Osteoblast (primary cell): ENCODE data around the gene ARL2. TPM values are rescaled to one million over a fixed set of nuclear protein-coding genes. Genes with fewer than 3 reads are reported as not detected.

Experiments used
- DNase-seq: peaks from one replicate; pipeline ENCODE4 v3.0.0; 2011; ENCODE audit warnings: low spot score, mixed read lengths; ENCODE audit not compliant: insufficient read length; ENCODE audit errors: missing footprints
- H2AFZ ChIP-seq: 2 replicates; pipeline ENCODE4 v1.6.0; 2011; ENCODE audit warnings: mild to moderate bottlenecking, low read length
- H3K27ac ChIP-seq: 2 replicates; pipeline ENCODE4 v1.5.1; 2011; ENCODE audit warnings: mild to moderate bottlenecking, low read depth, low read length, moderate library complexity
- H3K27me3 ChIP-seq: 2 replicates; pipeline ENCODE4 v1.6.0; 2012; ENCODE audit warnings: mild to moderate bottlenecking, control low read depth, inconsistent platforms, low read length, moderate library complexity; ENCODE audit not compliant: insufficient read depth
- H3K36me3 ChIP-seq: 2 replicates; pipeline ENCODE4 v1.5.1; 2011; ENCODE audit warnings: mild to moderate bottlenecking, low read length, control low read depth, moderate library complexity; ENCODE audit not compliant: insufficient read depth
- H3K4me1 ChIP-seq: 2 replicates; pipeline ENCODE4 v1.5.1; 2011; ENCODE audit warnings: mild to moderate bottlenecking, low read length, control low read depth, moderate library complexity; ENCODE audit not compliant: insufficient read depth
- H3K4me2 ChIP-seq: 2 replicates; pipeline ENCODE4 v1.6.0; 2011; ENCODE audit warnings: mild to moderate bottlenecking, low read length; ENCODE audit not compliant: insufficient read depth
- H3K4me3 ChIP-seq: fragments of 200-600 bp; sonication (generic); 3 replicates; pipeline ENCODE4 v1.5.1; 2012; ENCODE audit warnings: mild to moderate bottlenecking, low read length, inconsistent platforms; ENCODE audit not compliant: insufficient read depth
- H3K79me2 ChIP-seq: 2 replicates; pipeline ENCODE4 v1.6.0; 2012; ENCODE audit warnings: mild to moderate bottlenecking, low read length, control low read depth, inconsistent platforms; ENCODE audit not compliant: insufficient read depth
- H3K9me3 ChIP-seq: 2 replicates; pipeline ENCODE4 v1.5.1; 2011; ENCODE audit warnings: low read depth, low read length, control low read depth
- H4K20me1 ChIP-seq: 2 replicates; pipeline ENCODE4 v1.6.0; 2012; ENCODE audit warnings: mild to moderate bottlenecking, low read length, control low read depth; ENCODE audit not compliant: insufficient read depth
- total RNA-seq: library from RNA; depleted of rRNA; stranded (reverse); fragments of >200 nt; gene quantifications from 2 replicates; pipeline ENCODE4 v1.2.3, GENCODE V29; 2012
- TF ChIP-seq, protein P1 (sequence below): IDR thresholded peaks from 2 replicates; pipeline ENCODE4 v1.5.1; 2011; ENCODE audit warnings: mild to moderate bottlenecking, low read depth, low read length, moderate library complexity; ENCODE audit errors: extremely low read depth

Gene ARL2
- total RNA-seq, 1 donor = 78.5 TPM

DNA sequence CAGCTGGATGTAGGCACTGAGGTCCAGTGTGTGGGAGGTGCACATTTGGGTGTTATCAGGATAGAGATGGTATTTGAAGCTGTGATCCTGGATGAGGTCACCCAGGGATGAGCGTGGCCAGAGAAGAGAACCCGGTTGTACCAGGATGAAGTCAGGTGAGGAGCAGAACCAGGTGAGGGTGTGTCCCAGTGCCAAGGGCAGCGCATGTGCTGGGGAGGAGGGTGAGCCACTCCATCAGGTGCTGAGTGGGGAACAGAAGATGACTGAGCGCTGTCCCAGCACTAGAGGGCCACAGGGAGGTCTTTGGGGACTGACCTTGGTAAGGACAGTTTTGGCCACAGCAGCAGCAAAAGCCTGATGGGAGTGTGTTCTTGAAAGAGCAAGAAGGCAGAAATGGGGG, 2.7 kb downstream of the ARL2 start:
- no peaks in the 10 kb centered on the region for H3K27me3 ChIP-seq
- H4K20me1 ChIP-seq = no peaks in the 10 kb centered on the region
- H3K4me3 ChIP-seq = no peak overlapping the region
- no peak overlapping the region for H3K4me2 ChIP-seq
- H2AFZ ChIP-seq = no peak overlapping the region
- H3K27ac ChIP-seq = no peak overlapping the region
- TF ChIP-seq, protein P1, sequence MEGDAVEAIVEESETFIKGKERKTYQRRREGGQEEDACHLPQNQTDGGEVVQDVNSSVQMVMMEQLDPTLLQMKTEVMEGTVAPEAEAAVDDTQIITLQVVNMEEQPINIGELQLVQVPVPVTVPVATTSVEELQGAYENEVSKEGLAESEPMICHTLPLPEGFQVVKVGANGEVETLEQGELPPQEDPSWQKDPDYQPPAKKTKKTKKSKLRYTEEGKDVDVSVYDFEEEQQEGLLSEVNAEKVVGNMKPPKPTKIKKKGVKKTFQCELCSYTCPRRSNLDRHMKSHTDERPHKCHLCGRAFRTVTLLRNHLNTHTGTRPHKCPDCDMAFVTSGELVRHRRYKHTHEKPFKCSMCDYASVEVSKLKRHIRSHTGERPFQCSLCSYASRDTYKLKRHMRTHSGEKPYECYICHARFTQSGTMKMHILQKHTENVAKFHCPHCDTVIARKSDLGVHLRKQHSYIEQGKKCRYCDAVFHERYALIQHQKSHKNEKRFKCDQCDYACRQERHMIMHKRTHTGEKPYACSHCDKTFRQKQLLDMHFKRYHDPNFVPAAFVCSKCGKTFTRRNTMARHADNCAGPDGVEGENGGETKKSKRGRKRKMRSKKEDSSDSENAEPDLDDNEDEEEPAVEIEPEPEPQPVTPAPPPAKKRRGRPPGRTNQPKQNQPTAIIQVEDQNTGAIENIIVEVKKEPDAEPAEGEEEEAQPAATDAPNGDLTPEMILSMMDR = no peak
- H3K36me3 ChIP-seq = peaks cover 19% of the 10 kb centered on the region
- no peaks in the 10 kb centered on the region for H3K9me3 ChIP-seq
- DNase-seq = no peak
- H3K79me2 ChIP-seq = peaks cover 15% of the 10 kb centered on the region
- H3K4me1 ChIP-seq = peaks cover 12% of the 10 kb centered on the region

DNA sequence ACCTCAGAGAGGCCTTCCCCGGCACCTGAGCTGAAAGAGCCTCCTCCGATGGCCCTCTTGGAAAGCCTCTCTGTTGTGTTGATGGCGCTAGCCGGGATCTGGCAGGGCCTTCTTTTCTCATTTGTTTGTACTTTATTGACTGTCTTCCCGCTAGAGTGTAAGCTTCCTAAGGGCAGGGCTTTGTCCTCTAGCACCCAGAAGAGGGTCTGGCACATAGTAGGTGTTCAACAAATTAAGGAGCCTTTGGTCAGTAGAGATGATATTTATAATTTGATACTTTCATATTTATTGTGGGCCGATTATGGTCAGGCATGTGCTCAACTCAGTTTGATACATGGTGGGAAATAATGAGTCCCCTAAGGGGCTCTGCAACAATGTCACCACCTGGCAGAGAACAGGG, 4.0 kb downstream of the ARL2 start:
- H3K4me1 ChIP-seq = peaks cover 12% of the 10 kb centered on the region
- H3K4me3 ChIP-seq = no peak overlapping the region
- TF ChIP-seq, protein P1 = no peak
- no peak overlapping the region for H3K4me2 ChIP-seq
- peaks cover 19% of the 10 kb centered on the region for H3K36me3 ChIP-seq
- no peaks in the 10 kb centered on the region for H3K9me3 ChIP-seq
- peak; percentile 22 for DNase-seq
- no peak overlapping the region for H2AFZ ChIP-seq
- peaks cover 15% of the 10 kb centered on the region for H3K79me2 ChIP-seq
- H3K27me3 ChIP-seq = no peaks in the 10 kb centered on the region
- H3K27ac ChIP-seq = no peak overlapping the region
- no peaks in the 10 kb centered on the region for H4K20me1 ChIP-seq

DNA sequence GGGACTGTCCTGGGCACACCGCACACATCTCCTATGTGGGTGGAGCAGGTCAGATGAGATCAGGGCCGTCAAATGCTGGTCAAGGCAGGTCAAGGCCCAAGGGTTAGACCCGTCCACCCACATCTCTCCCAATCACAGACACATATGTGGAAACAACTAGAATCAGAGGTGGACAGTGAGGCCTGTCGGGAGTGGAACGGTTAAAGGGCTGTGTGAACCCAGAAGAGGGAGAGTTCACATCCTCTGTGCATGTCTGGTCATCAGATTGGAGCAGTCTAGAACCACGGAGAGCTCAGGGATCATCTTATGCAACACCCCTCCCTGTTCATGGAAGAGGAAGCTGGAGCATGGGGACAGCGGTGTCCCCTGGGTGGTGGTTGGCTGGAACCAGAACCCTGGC, 5.9 kb downstream of the ARL2 start:
- peaks cover 2% of the 10 kb centered on the region for H3K4me1 ChIP-seq
- H3K27ac ChIP-seq = no peak overlapping the region
- no peaks in the 10 kb centered on the region for H3K9me3 ChIP-seq
- no peak overlapping the region for H2AFZ ChIP-seq
- DNase-seq = peak; percentile 37
- TF ChIP-seq, protein P1 = no peak
- H3K27me3 ChIP-seq = no peaks in the 10 kb centered on the region
- H3K4me2 ChIP-seq = no peak overlapping the region
- H3K36me3 ChIP-seq = peaks cover 19% of the 10 kb centered on the region
- peaks cover 13% of the 10 kb centered on the region for H3K79me2 ChIP-seq
- H3K4me3 ChIP-seq = no peak overlapping the region
- no peaks in the 10 kb centered on the region for H4K20me1 ChIP-seq

DNA sequence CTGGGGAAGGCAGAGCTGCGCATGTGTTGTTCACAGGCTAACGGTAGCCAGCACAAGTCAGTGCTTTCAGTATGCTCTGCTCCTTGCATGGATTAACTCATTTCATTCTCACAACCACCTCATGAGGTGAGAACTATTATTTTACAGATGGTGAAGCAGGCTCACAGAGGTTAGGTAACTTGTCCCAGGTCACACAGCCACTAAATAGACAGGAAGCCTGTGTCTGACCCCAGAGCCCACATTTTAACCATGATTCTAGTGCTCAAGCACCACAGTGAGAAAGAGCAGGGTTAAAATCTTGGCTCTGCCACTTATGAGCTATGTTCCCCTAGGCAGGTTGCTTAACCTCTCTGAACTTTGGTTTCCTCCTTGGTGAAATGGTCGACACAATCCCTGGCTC, 7.0 kb downstream of the ARL2 start:
- DNase-seq = peak; percentile 37

More for the DNA sequence above, 7.0 kb downstream of the ARL2 start:
- Histone ChIP-seq H3K4me2 (no peak overlapping the region), H3K27ac (no peak overlapping the region), H3K36me3 (peaks cover 19% of the 10 kb centered on the region), H3K27me3 (no peaks in the 10 kb centered on the region), H3K4me3 (no peak overlapping the region), H2AFZ (no peak overlapping the region), H3K79me2 (peaks cover 8% of the 10 kb centered on the region), H3K9me3 (no peaks in the 10 kb centered on the region), H3K4me1 (no peaks in the 10 kb centered on the region), H4K20me1 (no peaks in the 10 kb centered on the region)
- TF ChIP-seq, protein P1 = no peak
